CD14-positive monocyte (primary cell): ENCODE measurements around the gene BPIFB1. TPM values are rescaled to one million over a fixed set of nuclear protein-coding genes. Genes with fewer than 3 reads are reported as not detected.
A peak's percentile ranks its signal among the peaks of the same experiment; 100 is the strongest.

Experiments used
- DNase-seq, 3 donors: peaks; one replicate each; pipeline ENCODE4 v3.0.0-alpha.2; 2011 to 2022
- H2AFZ ChIP-seq: 2 replicates; pipeline ENCODE4 v1.6.0; 2012; ENCODE audit warnings: mild to moderate bottlenecking, low read depth, low read length, inconsistent platforms; ENCODE audit not compliant: insufficient read depth, poor library complexity, severe bottlenecking
- H3K27ac ChIP-seq, 2 donors: 1 replicate in 1 of 2; 2 replicates in 1 of 2; pipeline ENCODE4 v1.5.1; 2012 to 2013; ENCODE audit warnings: low read length in 2 of 2, control low read depth in 1 of 2, inconsistent platforms in 1 of 2, low read depth in 1 of 2, mild to moderate bottlenecking in 1 of 2
- H3K27me3 ChIP-seq, 2 donors: one replicate each; pipeline versions ENCODE4 v1.6.0 to v1.6.1; 2011 to 2013; ENCODE audit warnings: low read length in 2 of 2; ENCODE audit not compliant: control insufficient read depth in 2 of 2, insufficient read depth in 2 of 2
- H3K36me3 ChIP-seq, 2 donors: replicated peaks in 1 of 2; 1 replicate in 1 of 2; 2 replicates in 1 of 2; pipeline versions ENCODE4 v1.5.1 to v1.6.1; 2012 to 2013; ENCODE audit warnings: low read length in 2 of 2, control low read depth in 1 of 2, inconsistent platforms in 1 of 2, mild to moderate bottlenecking in 1 of 2; ENCODE audit not compliant: insufficient read depth in 2 of 2, control insufficient read depth in 1 of 2
- H3K4me1 ChIP-seq, 2 donors: 1 replicate in 1 of 2; 2 replicates in 1 of 2; pipeline versions ENCODE4 v1.5.1 to v1.6.1; 2012 to 2013; ENCODE audit warnings: low read length in 2 of 2, control low read depth in 1 of 2, inconsistent platforms in 1 of 2, mild to moderate bottlenecking in 1 of 2, moderate library complexity in 1 of 2; ENCODE audit not compliant: insufficient read depth in 2 of 2, control insufficient read depth in 1 of 2
- H3K4me2 ChIP-seq: replicated peaks from 2 replicates; pipeline ENCODE3; 2012; ENCODE audit warnings: low read length, moderate library complexity, mild to moderate bottlenecking; ENCODE audit not compliant: poor library complexity, severe bottlenecking; ENCODE audit errors: extremely low read depth
- H3K4me3 ChIP-seq, 3 experiments: fragments of 200-600 bp in 1 of 3; sonication (generic) in 1 of 3; replicated peaks in 1 of 3; 1 replicate in 2 of 3; 2 replicates in 1 of 3; pipeline ENCODE4 v1.5.1; 2011 to 2013; ENCODE audit warnings: low read length in 3 of 3, mild to moderate bottlenecking in 3 of 3, control low read depth in 2 of 3, low read depth in 2 of 3, inconsistent platforms in 1 of 3, moderate library complexity in 1 of 3
- H3K79me2 ChIP-seq: 2 replicates; pipeline ENCODE4 v1.6.0; 2012; ENCODE audit warnings: mild to moderate bottlenecking, control low read depth, inconsistent platforms, low read length, moderate library complexity; ENCODE audit not compliant: insufficient read depth
- H3K9ac ChIP-seq: 2 replicates; pipeline ENCODE4 v1.6.0; 2017; ENCODE audit warnings: low read length, mild to moderate bottlenecking; ENCODE audit not compliant: insufficient read depth, poor library complexity, severe bottlenecking
- H3K9me3 ChIP-seq, 2 donors: replicated peaks in 1 of 2; 1 replicate in 1 of 2; 2 replicates in 1 of 2; pipeline versions ENCODE4 v1.5.1 to v1.6.1; 2012 to 2013; ENCODE audit warnings: low read length in 2 of 2, control low read depth in 1 of 2; ENCODE audit not compliant: control insufficient read depth in 1 of 2, insufficient read depth in 1 of 2
- H4K20me1 ChIP-seq: 2 replicates; pipeline ENCODE4 v1.6.0; 2012; ENCODE audit warnings: mild to moderate bottlenecking, low read length, control low read depth, moderate library complexity; ENCODE audit not compliant: insufficient read depth
- H3K27ac Mint-ChIP-seq, 7 donors: one replicate each; pipeline ENCODE4 v1.8.0; 2020; ENCODE audit warnings: mild to moderate bottlenecking in 7 of 7, mixed read lengths in 7 of 7, moderate library complexity in 6 of 7, inconsistent platforms in 2 of 7
- H3K27me3 Mint-ChIP-seq, 3 donors: one replicate each; pipeline ENCODE4 v1.8.0; 2021 to 2022; ENCODE audit warnings: low read depth in 3 of 3, mild to moderate bottlenecking in 3 of 3, mixed read lengths in 3 of 3, moderate library complexity in 3 of 3, inconsistent platforms in 1 of 3
- H3K36me3 Mint-ChIP-seq, 2 donors: one replicate each; pipeline ENCODE4 v1.8.0; 2020; ENCODE audit warnings: mixed read lengths in 2 of 2, inconsistent platforms in 1 of 2, mild to moderate bottlenecking in 1 of 2
- H3K4me1 Mint-ChIP-seq: one replicate; pipeline ENCODE4 v1.8.0; 2020; ENCODE audit warnings: mild to moderate bottlenecking, mixed read lengths
- H3K4me3 Mint-ChIP-seq, 2 donors: one replicate each; pipeline ENCODE4 v1.8.0; 2020; ENCODE audit warnings: mild to moderate bottlenecking in 2 of 2, mixed read lengths in 2 of 2, moderate library complexity in 1 of 2
- H3K9me3 Mint-ChIP-seq, 7 donors: one replicate each; pipeline ENCODE4 v1.8.0; 2020 to 2022; ENCODE audit warnings: mixed read lengths in 7 of 7, mild to moderate bottlenecking in 6 of 7, moderate library complexity in 6 of 7, inconsistent platforms in 2 of 7
- CTCF ChIP-seq: fragments of 200-600 bp; IDR thresholded peaks from one replicate; pipeline ENCODE4 v1.8.0; 2022; ENCODE audit warnings: antibody characterized with exemption, mild to moderate bottlenecking
- WGBS: methylation state at CpG from one replicate; pipeline ENCODE4 v1.1.5; 2013; ENCODE audit warnings: missing lambda C conversion rate; ENCODE audit not compliant: insufficient coverage; 5-methylcytosine and 5-hydroxymethylcytosine counted together
- intact Hi-C, 2 donors: fragments of 100-400 bp; cut with micrococcal nuclease; formaldehyde crosslinking; loops; one replicate each; pipeline versions ENCODE4 v1.15.0 to v1.15.1; 2023
- polyA plus RNA-seq, 3 donors: library from polyadenylated mRNA; depleted of rRNA in 1 of 3; unstranded in 2 of 3; stranded (reverse) in 1 of 3; fragments of 300-500 nt in 2 of 3; fragments of >200 nt in 1 of 3; fragmentation: Illumina TruSeq in 2 of 3; gene quantifications; 1 replicate in 2 of 3; 2 replicates in 1 of 3; pipeline ENCODE4 v1.2.3, GENCODE V29; 2012 to 2021

BPIFB1 gene
- polyA plus RNA-seq, 3 donors, result not detected

GRCh38 chr20:33299111-33299603 lies 16.1 kb downstream of the BPIFB1 start:
- Mint-ChIP-seq H3K9me3 (peaks cover 0 to 3% (median 2%) of the 10 kb centered on the region in 7 donors), H3K36me3 (no peaks in the 10 kb centered on the region), H3K27ac (no peak overlapping the region), H3K27me3 (peaks cover 11 to 13% (median 12%) of the 10 kb centered on the region in 3 donors), H3K4me1 (peaks cover 5% of the 10 kb centered on the region), H3K4me3 (no peak overlapping the region)
- Histone ChIP-seq H3K4me2 (no peak overlapping the region), H3K4me3 (no peak overlapping the region), H2AFZ (no peak overlapping the region), H3K9me3 (no peaks in the 10 kb centered on the region), H3K79me2 (no peaks in the 10 kb centered on the region), H3K9ac (no peak overlapping the region), H3K4me1 (peaks cover 0 to 3% of the 10 kb centered on the region in 2 donors), H4K20me1 (no peaks in the 10 kb centered on the region), H3K27me3 (no peaks in the 10 kb centered on the region), H3K27ac (no peak overlapping the region), H3K36me3 (no peaks in the 10 kb centered on the region)
- DNase-seq, result peak; percentile 34 to 61 (median 38)
- TF ChIP-seq CTCF, result peak; percentile 97
- WGBS, result 19% methylated on average over 21 of the region's 24 CpGs
- intact Hi-C loops, result loop anchor here in 1 of 2 donors (10.0 kb wide), 1 partner anchor 504 kb away; no protein-coding TSS in a partner anchor

GRCh38 chr20:33301192-33301930 lies 18.3 kb downstream of the BPIFB1 start:
- no peaks in the 10 kb centered on the region for H4K20me1 ChIP-seq
- H3K4me2 ChIP-seq, result no peak overlapping the region
- no peak for TF ChIP-seq CTCF
- Mint-ChIP-seq H3K36me3 (no peaks in the 10 kb centered on the region), H3K9me3 (no peaks in the 10 kb centered on the region), H3K27ac (no peak overlapping the region), H3K4me3 (no peak overlapping the region), H3K27me3 (peaks cover 6 to 12% (median 10%) of the 10 kb centered on the region in 3 donors), H3K4me1 (peaks cover 5% of the 10 kb centered on the region)
- H3K36me3 ChIP-seq, result no peaks in the 10 kb centered on the region
- no peaks in the 10 kb centered on the region for H3K27me3 ChIP-seq
- no peak overlapping the region for H3K4me3 ChIP-seq
- no peak for DNase-seq
- WGBS, result 63% methylated on average over 4 of the region's 11 CpGs
- intact Hi-C loops, result loop anchor here in 1 of 2 donors (2.0 kb wide), 1 partner anchor 399 kb away; no protein-coding TSS in a partner anchor
- H2AFZ ChIP-seq, result no peak overlapping the region
- no peaks in the 10 kb centered on the region for H3K9me3 ChIP-seq
- no peaks in the 10 kb centered on the region for H3K79me2 ChIP-seq
- no peak overlapping the region for H3K27ac ChIP-seq
- H3K4me1 ChIP-seq, result peaks cover 0 to 3% of the 10 kb centered on the region in 2 donors
- H3K9ac ChIP-seq, result no peak overlapping the region
